SKM-1 (cell line): Measurements from ENCODE around the gene ELMO1.

Source experiments
- DNase-seq: peaks from one replicate; lab custom pipeline; 2025; ENCODE audit not compliant: unreplicated experiment; lab: John Stamatoyannopoulos, UW

ELMO1 gene

GRCh38 chr7:36965625-36966024 is 483.0 kb downstream of the ELMO1 start:
- no peak for DNase-seq

GRCh38 chr7:36964297-36964696 is 484.4 kb downstream of the ELMO1 start:
- no peak for DNase-seq

GRCh38 chr7:36962367-36962766 is 486.3 kb downstream of the ELMO1 start:
- no peak for DNase-seq

GRCh38 chr7:36961693-36962092 is 487.0 kb downstream of the ELMO1 start:
- no peak for DNase-seq

GRCh38 chr7:36961097-36961496 is 487.6 kb downstream of the ELMO1 start:
- DNase-seq = no peak

- DNase-seq = no peak
These were observed 488.6 kb downstream of the ELMO1 start for GRCh38 chr7:36960105-36960504.

- DNase-seq = no peak
These were observed 490.4 kb downstream of the ELMO1 start for GRCh38 chr7:36958111-36958733.

- DNase-seq = no peak
These were observed 491.0 kb downstream of the ELMO1 start for GRCh38 chr7:36957620-36958019.

- DNase-seq = no peak
These were observed 491.9 kb downstream of the ELMO1 start for GRCh38 chr7:36956814-36957213.

GRCh38 chr7:36955456-36956129 is 493.1 kb downstream of the ELMO1 start:
- no peak for DNase-seq

- no peak for DNase-seq
These were observed 497.4 kb downstream of the ELMO1 start for GRCh38 chr7:36951257-36951697.

- DNase-seq = no peak
These were observed 498.7 kb downstream of the ELMO1 start for GRCh38 chr7:36949711-36950600.

- DNase-seq = no peak
These were observed 502.3 kb downstream of the ELMO1 start for GRCh38 chr7:36946401-36946739.

- DNase-seq = no peak
These were observed 502.9 kb downstream of the ELMO1 start for GRCh38 chr7:36945612-36946400.

GRCh38 chr7:36944838-36945237 is 503.8 kb downstream of the ELMO1 start:
- DNase-seq = no peak

- no peak for DNase-seq
These were observed 504.9 kb downstream of the ELMO1 start for GRCh38 chr7:36943591-36944435.

- DNase-seq = no peak
These were observed 505.7 kb downstream of the ELMO1 start for GRCh38 chr7:36942955-36943354.

- no peak for DNase-seq
These were observed 506.1 kb downstream of the ELMO1 start for GRCh38 chr7:36942541-36942940.

- DNase-seq = no peak
These were observed 506.6 kb downstream of the ELMO1 start for GRCh38 chr7:36942025-36942424.

GRCh38 chr7:36941359-36941758 is 507.3 kb downstream of the ELMO1 start:
- DNase-seq = no peak
